GM19468 (cell line): ENCODE results near the gene GPRIN1.
"Not testable (repeated sequence)": the region's sequence is repeated elsewhere in the genome, so short reads cannot be mapped to it uniquely, and the experiment has no call there.

Source experiments
- ATAC-seq: cut with Tn5 transposase; IDR thresholded peaks from one replicate; pipeline ENCODE4 v1.9.1; 2021; ENCODE audit warnings: mild to moderate bottlenecking, moderate library complexity, moderate number of reproducible peaks; ENCODE audit not compliant: unreplicated experiment; ENCODE audit errors: extremely low read depth

The GPRIN1 gene

GRCh38 chr5:176577312-176578176, 32.4 kb downstream of the GPRIN1 start:
- no peak for ATAC-seq

DNA sequence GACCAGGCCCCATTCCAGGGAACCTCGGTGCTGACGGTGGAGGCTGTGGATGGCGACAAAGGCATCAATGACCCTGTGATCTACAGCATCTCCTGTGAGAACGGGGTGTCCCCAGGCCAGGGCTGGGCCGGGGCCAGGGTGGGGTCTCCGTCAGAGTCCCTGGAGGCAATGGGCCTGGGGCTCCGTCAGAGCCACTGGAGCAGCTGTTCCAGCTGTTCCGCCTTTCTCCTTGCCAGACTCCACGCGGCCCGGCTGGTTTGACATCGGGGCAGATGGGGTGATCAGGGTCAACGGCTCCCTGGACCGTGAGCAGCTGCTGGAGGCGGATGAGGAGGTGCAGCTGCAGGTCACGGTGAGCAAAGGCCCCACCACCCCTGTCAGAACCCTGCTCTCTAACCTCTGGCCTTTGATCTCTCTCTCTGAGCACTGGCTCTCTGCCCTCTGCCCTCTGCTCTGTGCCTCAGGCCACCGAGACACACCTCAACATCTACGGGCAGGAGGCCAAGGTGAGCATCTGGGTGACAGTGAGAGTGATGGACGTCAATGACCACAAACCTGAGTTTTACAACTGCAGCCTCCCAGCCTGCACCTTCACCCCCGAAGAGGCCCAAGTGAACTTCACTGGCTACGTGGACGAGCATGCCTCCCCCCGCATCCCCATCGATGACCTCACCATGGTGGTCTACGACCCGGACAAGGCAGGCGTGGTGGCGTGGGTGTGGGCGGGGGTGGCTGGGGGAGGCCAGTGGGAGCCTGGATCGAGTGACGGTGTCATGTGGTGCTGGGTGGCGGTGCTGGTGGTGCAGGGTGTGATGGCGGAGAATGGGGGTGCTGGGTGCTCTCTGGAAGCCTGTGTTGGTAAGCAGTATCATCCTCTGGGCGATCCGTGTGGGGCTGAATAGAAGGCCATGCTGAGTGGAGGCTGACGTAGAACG, 34.2 kb downstream of the GPRIN1 start:
- ATAC-seq, result no peak

GRCh38 chr5:176575066-176575465, 34.9 kb downstream of the GPRIN1 start:
- no peak for ATAC-seq

GRCh38 chr5:176574297-176574591, 35.7 kb downstream of the GPRIN1 start:
- ATAC-seq, result no peak

DNA sequence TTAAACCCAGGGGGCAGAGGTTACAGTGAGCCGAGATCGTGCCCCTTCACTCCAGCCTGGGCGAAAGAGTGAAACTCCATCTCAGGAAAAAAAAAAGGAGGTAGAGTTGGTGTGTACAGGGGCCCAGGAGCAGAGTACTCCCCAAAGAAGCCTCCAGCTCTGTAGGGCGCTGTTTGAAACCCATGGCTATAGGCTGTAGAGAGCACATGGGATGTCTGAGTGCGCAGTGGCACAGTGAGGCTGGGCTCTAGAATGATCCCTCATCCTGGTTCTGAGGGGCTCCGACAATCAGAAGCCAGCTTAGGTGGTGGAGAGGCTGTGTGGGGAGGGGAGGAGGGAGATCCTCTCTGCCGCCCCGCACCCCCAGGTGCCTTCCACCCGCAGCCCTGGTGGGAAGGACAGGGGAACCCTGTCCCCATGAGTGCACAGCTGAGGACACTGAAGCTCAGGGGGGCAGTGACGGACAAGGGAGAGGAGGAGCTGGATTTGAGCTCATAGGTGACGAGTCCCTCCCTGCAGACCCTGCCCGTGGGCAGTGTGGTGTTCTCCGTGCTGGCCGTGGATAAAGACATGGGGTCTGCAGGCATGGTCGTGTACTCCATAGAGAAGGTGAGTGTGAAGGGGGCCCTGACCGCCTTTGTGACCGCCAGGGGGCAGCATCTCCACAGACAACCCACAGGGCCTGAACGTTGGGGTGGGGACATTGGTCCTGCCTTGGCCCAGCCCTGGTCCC, 36.2 kb downstream of the GPRIN1 start:
- ATAC-seq, result no peak

GRCh38 chr5:176570044-176570443, 39.9 kb downstream of the GPRIN1 start:
- ATAC-seq, result no peak

DNA sequence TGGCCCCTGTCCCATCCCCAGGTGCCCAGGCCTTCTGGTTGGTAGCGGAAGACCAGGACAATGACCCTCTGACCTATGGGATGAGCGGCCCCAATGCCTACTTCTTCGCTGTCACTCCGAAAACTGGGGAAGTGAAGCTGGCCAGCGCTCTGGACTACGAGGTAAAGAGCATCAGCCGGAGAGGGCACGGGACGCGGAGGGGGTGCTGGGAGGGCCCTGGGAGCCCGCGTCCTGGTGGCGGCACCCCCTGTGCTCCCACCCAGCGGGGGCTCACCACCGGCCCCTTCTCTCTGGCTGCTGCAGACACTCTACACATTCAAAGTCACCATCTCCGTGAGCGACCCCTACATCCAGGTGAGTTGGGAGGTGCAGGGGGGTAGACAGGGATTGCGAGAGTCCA, 41.3 kb downstream of the GPRIN1 start:
- ATAC-seq, result no peak

GRCh38 chr5:176565760-176566288, 44.1 kb downstream of the GPRIN1 start:
- no peak for ATAC-seq

DNA sequence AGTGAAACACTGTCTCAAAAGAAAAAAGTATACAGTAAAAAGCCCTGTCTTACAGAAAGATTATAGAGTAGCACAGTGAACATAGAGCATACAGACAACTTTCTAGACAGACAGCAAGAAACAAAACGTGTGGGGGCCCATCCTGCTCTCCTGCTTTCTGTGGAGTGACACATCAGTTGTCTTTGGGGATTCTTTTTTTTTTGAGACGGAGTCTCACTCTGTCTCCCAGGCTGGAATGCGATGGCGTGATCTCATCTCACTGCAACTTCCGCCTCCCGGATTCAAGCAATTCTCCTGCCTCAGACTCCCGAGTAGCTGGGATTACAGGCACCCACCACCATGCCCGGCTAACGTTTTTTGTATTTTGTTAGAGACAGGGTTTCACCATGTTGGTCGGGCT, 46.0 kb downstream of the GPRIN1 start:
- no peak for ATAC-seq

DNA sequence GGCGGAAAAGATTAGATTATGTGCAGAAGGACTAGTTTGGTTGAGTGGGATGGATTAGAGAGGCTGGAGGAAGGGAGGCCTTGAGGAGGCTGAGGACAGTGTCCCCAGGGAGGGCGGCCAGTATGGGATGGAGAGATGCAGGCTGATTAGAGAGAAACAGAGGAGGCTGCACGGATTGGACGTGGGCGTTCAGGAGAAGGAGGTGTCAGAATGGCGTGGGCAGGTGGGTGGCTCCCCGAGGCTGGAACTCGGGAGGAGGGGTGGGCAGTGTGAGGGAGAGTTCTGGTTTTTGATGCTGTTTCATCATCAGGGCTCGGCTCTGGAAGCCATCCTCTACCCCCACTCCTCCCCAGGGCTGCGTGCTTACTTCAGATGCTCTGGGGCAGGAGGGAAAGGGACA, 47.8 kb downstream of the GPRIN1 start:
- ATAC-seq, result no peak

GRCh38 chr5:176561259-176561658, 48.7 kb downstream of the GPRIN1 start:
- no peak for ATAC-seq

- ATAC-seq, result no peak
Observed at GRCh38 chr5:176560364-176560763, 49.6 kb downstream of the GPRIN1 start.

DNA sequence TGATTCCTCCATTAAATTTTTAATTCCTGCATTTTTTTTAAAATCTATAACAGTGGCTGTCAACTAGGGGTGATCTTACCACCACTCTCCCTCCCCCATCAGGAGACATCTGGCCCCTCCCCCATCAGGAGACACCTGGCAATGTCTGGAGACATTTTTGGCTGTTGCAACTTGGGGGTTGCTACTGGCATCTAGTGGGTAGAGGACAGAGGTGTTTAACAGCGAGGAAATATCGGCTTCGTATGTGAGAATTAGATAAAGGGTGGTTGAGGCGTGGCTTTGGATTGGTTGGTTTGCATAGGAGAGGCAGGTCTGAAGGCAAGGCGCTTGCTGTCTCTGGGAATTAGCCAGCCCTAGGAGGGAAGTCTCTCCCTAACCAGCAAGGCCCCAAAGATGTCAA, 50.3 kb downstream of the GPRIN1 start:
- no peak for ATAC-seq

DNA sequence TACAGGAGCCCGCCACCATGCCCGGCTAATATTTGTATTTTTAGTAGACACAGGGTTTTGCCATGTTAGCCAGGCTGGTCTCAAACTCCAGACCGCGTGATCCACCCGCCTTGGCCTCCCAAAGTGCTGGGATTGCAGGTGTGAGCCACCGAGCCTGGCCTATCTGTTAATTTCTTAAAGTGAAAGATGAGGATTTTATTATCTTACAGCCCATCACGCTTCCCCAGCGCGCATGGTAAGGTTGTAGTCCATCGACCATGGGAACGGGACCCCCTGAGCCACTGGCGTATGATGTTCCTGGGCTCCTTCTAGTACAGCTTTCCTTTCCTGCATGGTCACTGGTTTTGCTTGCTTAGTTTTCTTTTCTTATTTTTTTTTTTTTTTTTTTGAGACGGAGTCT, 52.1 kb downstream of the GPRIN1 start:
- ATAC-seq, result no peak

- no peak for ATAC-seq
Observed at GRCh38 chr5:176553260-176554085, 56.5 kb downstream of the GPRIN1 start.

DNA sequence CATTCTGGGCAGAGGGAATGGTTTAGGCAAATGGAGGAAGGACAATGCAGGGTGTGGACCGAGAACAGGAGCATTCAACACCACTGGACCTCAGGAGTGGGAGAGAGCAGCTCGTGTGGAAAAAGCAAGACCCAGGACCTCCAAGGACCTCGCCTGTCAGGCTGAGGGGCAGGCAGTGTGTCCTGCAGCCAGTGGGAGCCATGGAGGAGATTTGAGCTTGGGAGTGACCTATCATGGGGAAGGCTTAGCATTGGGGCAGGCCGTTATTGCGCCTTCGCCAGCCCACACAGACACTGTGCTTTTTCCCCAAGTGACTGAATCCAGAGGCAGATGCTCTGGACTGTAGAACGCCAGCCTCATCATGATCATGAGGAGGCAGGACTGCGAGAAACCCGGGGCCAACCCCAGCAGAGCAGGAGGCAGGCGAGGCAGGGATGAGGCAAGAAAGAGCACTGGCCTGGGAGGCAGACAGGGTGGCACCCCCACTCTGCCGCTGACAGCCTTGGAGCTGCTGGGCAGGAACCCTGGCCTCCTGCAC, 57.6 kb downstream of the GPRIN1 start:
- ATAC-seq, result no peak

DNA sequence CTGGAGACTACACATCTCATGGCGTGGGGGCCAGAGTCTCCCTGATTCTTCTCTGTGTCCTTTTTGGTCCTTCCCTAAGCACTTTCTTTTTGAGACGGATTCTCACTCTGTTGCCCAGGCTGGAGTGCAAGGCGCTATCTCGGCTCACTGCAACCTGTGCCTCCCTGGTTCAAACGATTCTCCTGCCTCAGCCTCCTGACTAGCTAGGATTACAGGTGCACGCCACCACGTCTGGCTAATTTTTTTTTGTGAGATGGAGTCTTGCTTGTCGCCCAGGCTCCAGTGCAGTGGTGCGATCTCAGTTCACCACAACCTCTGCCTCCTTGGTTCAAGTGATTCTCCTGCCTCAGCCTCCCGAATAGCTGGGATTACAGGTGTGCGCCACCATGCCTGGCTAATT, 59.0 kb downstream of the GPRIN1 start:
- ATAC-seq, result not testable (repeated sequence)

GRCh38 chr5:176550275-176550831, 59.6 kb downstream of the GPRIN1 start:
- ATAC-seq, result no peak

DNA sequence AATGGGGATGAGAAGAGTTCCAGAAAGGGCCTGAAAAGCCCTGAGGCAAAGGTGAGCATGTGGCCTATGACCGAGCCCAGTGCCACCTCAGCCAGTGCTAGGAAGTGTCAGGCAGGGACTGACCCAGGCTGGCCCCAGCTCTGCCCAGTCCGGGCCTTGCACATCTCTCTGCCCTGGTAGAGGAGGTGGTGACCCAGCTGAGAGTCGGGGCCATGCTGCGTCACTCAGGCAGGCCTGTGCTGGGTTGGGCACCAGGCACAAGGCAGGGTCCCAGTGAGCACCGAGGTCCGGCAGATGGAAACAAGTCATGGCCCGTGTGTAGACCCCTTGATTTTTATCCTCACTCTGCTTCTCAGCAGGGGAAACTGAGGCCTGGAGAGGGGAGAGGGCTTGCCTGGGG, 60.1 kb downstream of the GPRIN1 start:
- ATAC-seq, result no peak
